Measurements from ENCODE around the gene SLC35F3.

- no peak for TF ChIP-seq ARHGAP35 (IDR thresholded peaks at IDR 0.05; ENCODE audit: partially characterized antibody)
- TF ChIP-seq POLR2AphosphoS5 (IDR thresholded peaks at IDR 0.05; ENCODE audit: control insufficient read depth, insufficient read depth, low read depth, low read length): no peak
- no peak for TF ChIP-seq EZH2 (IDR thresholded peaks at IDR 0.05; ENCODE audit: borderline replicate concordance, low read depth, low read length)
- TF ChIP-seq ESRRA (IDR thresholded peaks at IDR 0.05; ENCODE audit: borderline replicate concordance, low read depth): no peak
- no peak for TF ChIP-seq ZNF584 (CRISPR knock-in tag; IDR thresholded peaks at IDR 0.05; ENCODE audit: low read depth)
- TF ChIP-seq NFRKB (IDR thresholded peaks at IDR 0.05; ENCODE audit: low read depth): no peak
- TF ChIP-seq TAF9B (IDR thresholded peaks at IDR 0.05; ENCODE audit: partially characterized antibody): no peak
These were observed 416.1 kb downstream of the SLC35F3 start for GRCh38 chr1:234320549-234320948.

Data from K562 (cell line).